Natural killer cell (primary cell): ENCODE data around the gene IGFBP2. TPM values are rescaled to one million over a fixed set of nuclear protein-coding genes. Genes with fewer than 3 reads are reported as not detected.

Source experiments
- ATAC-seq, 3 donors: fragments of 150-1000 bp in 2 of 3; fragments of 200-7000 bp in 1 of 3; cut with Tn5 transposase; 1 replicate in 1 of 3; 2 replicates in 2 of 3; pipeline ENCODE4 v1.10.0; 2021; ENCODE audit warnings: mild to moderate bottlenecking in 2 of 3, moderate library complexity in 2 of 3
- DNase-seq, 2 donors: peaks; one replicate each; pipeline versions ENCODE4 v3.0.0 to v3.0.0-alpha.2; 2013 to 2021; ENCODE audit warnings: mixed read lengths in 1 of 2
- H3K27ac ChIP-seq: one replicate; pipeline ENCODE4 v1.5.1; 2013; ENCODE audit warnings: mild to moderate bottlenecking, low read length
- H3K27me3 ChIP-seq: one replicate; pipeline ENCODE4 v1.6.1; 2013; ENCODE audit warnings: low read length; ENCODE audit not compliant: control insufficient read depth, insufficient read depth
- H3K36me3 ChIP-seq: one replicate; pipeline ENCODE4 v1.6.1; 2013; ENCODE audit warnings: low read length; ENCODE audit not compliant: control insufficient read depth, insufficient read depth
- H3K4me1 ChIP-seq: one replicate; pipeline ENCODE4 v1.6.1; 2013; ENCODE audit warnings: low read length; ENCODE audit not compliant: control insufficient read depth, insufficient read depth
- H3K4me3 ChIP-seq: one replicate; pipeline ENCODE4 v1.5.1; 2013; ENCODE audit warnings: low read length
- H3K9me3 ChIP-seq: one replicate; pipeline ENCODE4 v1.6.1; 2013; ENCODE audit warnings: low read length; ENCODE audit not compliant: control insufficient read depth, insufficient read depth
- H3K27ac Mint-ChIP-seq, 2 donors: one replicate each; pipeline ENCODE4 v1.8.0; 2022; ENCODE audit warnings: mild to moderate bottlenecking in 2 of 2, mixed read lengths in 2 of 2, moderate library complexity in 1 of 2
- H3K27me3 Mint-ChIP-seq, 2 donors: one replicate each; pipeline ENCODE4 v1.8.0; 2022; ENCODE audit warnings: low read depth in 2 of 2, mixed read lengths in 2 of 2
- H3K36me3 Mint-ChIP-seq: one replicate; pipeline ENCODE4 v1.8.0; 2022; ENCODE audit warnings: mixed read lengths
- H3K4me1 Mint-ChIP-seq, 2 donors: one replicate each; pipeline ENCODE4 v1.8.0; 2022; ENCODE audit warnings: mixed read lengths in 2 of 2
- H3K4me3 Mint-ChIP-seq: one replicate; pipeline ENCODE4 v1.8.0; 2022; ENCODE audit warnings: mild to moderate bottlenecking, moderate library complexity, mixed read lengths
- H3K9me3 Mint-ChIP-seq, 2 donors: one replicate each; pipeline ENCODE4 v1.8.0; 2022; ENCODE audit warnings: mixed read lengths in 2 of 2
- WGBS: methylation state at CpG from one replicate; pipeline ENCODE4 v1.1.7; 2013; ENCODE audit warnings: missing lambda C conversion rate; ENCODE audit not compliant: insufficient coverage; 5-methylcytosine and 5-hydroxymethylcytosine counted together
- intact Hi-C: fragments of 100-400 bp; cut with micrococcal nuclease; formaldehyde crosslinking; loops from one replicate; pipeline ENCODE4 v1.14.2; 2022
- total RNA-seq, 4 donors: library from RNA; stranded (reverse); fragments of 120-200 nt in 1 of 4; gene quantifications; one replicate each; pipeline versions ENCODE4 v1.2.3 to v1.2.4, GENCODE V29; 2013 to 2022
- TF ChIP-seq, protein P1 (sequence below): fragments of 200-600 bp; IDR thresholded peaks from one replicate; pipeline ENCODE4 v1.8.0; 2022; ENCODE audit warnings: antibody characterized with exemption

IGFBP2 gene
- total RNA-seq, 3 donors from 2014 or later (not counting 1 experiment from before 2014, with no cell fraction given): 0.21 TPM; not detected in 2

DNA sequence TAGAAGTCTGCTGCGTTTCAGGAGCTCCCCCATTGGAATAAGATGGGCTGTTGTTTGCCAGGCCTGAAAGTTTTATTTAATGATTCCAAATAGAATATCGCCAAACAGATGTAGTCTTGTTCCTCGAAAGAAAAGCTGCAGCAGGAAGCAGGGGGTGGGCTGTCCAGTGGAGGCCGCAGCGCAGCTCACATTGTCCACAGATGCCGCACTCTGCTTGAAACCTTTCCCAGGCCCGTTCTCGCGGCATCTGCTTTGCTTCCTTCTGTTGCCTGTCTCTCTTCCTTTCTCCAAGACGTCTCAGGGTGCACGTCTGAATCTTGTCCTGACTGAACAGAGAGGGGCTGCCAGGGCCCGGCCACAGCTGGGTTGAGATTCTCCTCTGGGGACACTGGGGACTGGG is 12.4 kb upstream of the IGFBP2 start:
- Mint-ChIP-seq H3K27me3 (peaks cover 0 to 7% of the 10 kb centered on the region in 2 donors), H3K36me3 (no peaks in the 10 kb centered on the region), H3K27ac (no peak overlapping the region), H3K9me3 (no peaks in the 10 kb centered on the region), H3K4me1 (peaks cover 0 to 7% of the 10 kb centered on the region in 2 donors), H3K4me3 (no peak overlapping the region)
- Histone ChIP-seq H3K4me3 (no peak overlapping the region), H3K27me3 (no peaks in the 10 kb centered on the region), H3K36me3 (no peaks in the 10 kb centered on the region), H3K4me1 (peaks cover 9% of the 10 kb centered on the region), H3K27ac (no peak overlapping the region), H3K9me3 (no peaks in the 10 kb centered on the region)
- TF ChIP-seq, protein P1, sequence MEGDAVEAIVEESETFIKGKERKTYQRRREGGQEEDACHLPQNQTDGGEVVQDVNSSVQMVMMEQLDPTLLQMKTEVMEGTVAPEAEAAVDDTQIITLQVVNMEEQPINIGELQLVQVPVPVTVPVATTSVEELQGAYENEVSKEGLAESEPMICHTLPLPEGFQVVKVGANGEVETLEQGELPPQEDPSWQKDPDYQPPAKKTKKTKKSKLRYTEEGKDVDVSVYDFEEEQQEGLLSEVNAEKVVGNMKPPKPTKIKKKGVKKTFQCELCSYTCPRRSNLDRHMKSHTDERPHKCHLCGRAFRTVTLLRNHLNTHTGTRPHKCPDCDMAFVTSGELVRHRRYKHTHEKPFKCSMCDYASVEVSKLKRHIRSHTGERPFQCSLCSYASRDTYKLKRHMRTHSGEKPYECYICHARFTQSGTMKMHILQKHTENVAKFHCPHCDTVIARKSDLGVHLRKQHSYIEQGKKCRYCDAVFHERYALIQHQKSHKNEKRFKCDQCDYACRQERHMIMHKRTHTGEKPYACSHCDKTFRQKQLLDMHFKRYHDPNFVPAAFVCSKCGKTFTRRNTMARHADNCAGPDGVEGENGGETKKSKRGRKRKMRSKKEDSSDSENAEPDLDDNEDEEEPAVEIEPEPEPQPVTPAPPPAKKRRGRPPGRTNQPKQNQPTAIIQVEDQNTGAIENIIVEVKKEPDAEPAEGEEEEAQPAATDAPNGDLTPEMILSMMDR: no peak
- WGBS: 86% methylated on average over 12 of the region's 12 CpGs
- intact Hi-C loops: no loop called here
- no peak for DNase-seq
- ATAC-seq: no peak

- Histone ChIP-seq H3K27ac (no peak overlapping the region), H3K4me3 (no peak overlapping the region), H3K9me3 (no peaks in the 10 kb centered on the region), H3K36me3 (no peaks in the 10 kb centered on the region), H3K27me3 (no peaks in the 10 kb centered on the region), H3K4me1 (peaks cover 9% of the 10 kb centered on the region)
- Mint-ChIP-seq H3K27me3 (peaks cover 0 to 9% of the 10 kb centered on the region in 2 donors), H3K36me3 (no peaks in the 10 kb centered on the region), H3K27ac (no peak overlapping the region), H3K4me3 (no peak overlapping the region), H3K4me1 (peaks cover 0 to 7% of the 10 kb centered on the region in 2 donors), H3K9me3 (no peaks in the 10 kb centered on the region)
- TF ChIP-seq, protein P1: no peak
- intact Hi-C loops: no loop called here
- ATAC-seq: no peak
- DNase-seq: no peak
- 93% methylated on average over 4 of the region's 4 CpGs for WGBS
Observed at GRCh38 chr2:216621292-216621691, 11.9 kb upstream of the IGFBP2 start.

GRCh38 chr2:216622526-216622925 is 10.7 kb upstream of the IGFBP2 start:
- no peaks in the 10 kb centered on the region for H3K36me3 Mint-ChIP-seq
- TF ChIP-seq, protein P1: no peak
- peaks cover 0 to 10% of the 10 kb centered on the region in 2 donors for H3K27me3 Mint-ChIP-seq
- Histone ChIP-seq H3K27me3 (no peaks in the 10 kb centered on the region), H3K36me3 (no peaks in the 10 kb centered on the region), H3K4me3 (no peak overlapping the region), H3K9me3 (no peaks in the 10 kb centered on the region), H3K4me1 (peaks cover 9% of the 10 kb centered on the region), H3K27ac (no peak overlapping the region)
- intact Hi-C loops: no loop called here
- ATAC-seq (no peak), DNase-seq (no peak)
- H3K27ac Mint-ChIP-seq: no peak overlapping the region
- 47% methylated on average over 4 of the region's 4 CpGs for WGBS
- H3K4me1 Mint-ChIP-seq: peaks cover 0 to 7% of the 10 kb centered on the region in 2 donors
- no peaks in the 10 kb centered on the region for H3K9me3 Mint-ChIP-seq
- no peak overlapping the region for H3K4me3 Mint-ChIP-seq

DNA sequence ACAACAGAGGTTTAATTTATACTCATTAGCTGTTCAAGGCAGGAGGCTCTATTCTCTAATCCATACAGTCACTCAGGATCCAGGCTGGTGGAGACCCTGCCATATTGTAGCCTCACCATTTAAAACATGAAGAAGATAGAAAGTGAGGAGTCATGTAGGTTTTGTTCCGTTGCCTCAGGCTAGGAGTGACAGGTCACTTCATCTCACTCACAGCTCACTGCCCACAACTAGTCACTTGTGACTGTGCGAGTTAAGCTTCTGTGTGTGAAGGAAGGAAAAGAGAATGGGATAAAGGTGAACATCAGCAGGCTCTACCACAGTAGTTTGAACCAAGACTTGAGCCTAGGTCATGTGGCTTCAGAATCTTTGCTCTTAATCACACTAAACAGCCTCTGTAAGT is 9.0 kb upstream of the IGFBP2 start:
- H3K4me1 ChIP-seq: peaks cover 8% of the 10 kb centered on the region
- no peaks in the 10 kb centered on the region for H3K36me3 ChIP-seq
- H3K4me3 ChIP-seq: no peak overlapping the region
- intact Hi-C loops: no loop called here
- H3K36me3 Mint-ChIP-seq: no peaks in the 10 kb centered on the region
- no peak for DNase-seq
- no peak overlapping the region for H3K27ac Mint-ChIP-seq
- no CpG with 5 or more reads among the region's 2 CpGs for whole genome bisulfite sequencing
- H3K27me3 ChIP-seq: no peaks in the 10 kb centered on the region
- TF ChIP-seq, protein P1: no peak
- no peak for ATAC-seq
- H3K4me3 Mint-ChIP-seq: no peak overlapping the region
- H3K27ac ChIP-seq: no peak overlapping the region
- H3K9me3 Mint-ChIP-seq: no peaks in the 10 kb centered on the region
- H3K9me3 ChIP-seq: no peaks in the 10 kb centered on the region
- H3K27me3 Mint-ChIP-seq: peaks cover 0 to 7% of the 10 kb centered on the region in 2 donors
- H3K4me1 Mint-ChIP-seq: peaks cover 0 to 7% of the 10 kb centered on the region in 2 donors
